Measurements from ENCODE around the gene WNK2. TPM values are rescaled to one million over a fixed set of nuclear protein-coding genes. Genes with fewer than 3 reads are reported as not detected.

Gene WNK2
- total RNA-seq, 1 donor from 2014 or later, result 6.2 TPM

- TF ChIP-seq EZH2 (IDR thresholded peaks at IDR 0.05) (no peak), CTCF (IDR thresholded peaks at IDR 0.05) (no peak), EZH2phosphoT487 (IDR thresholded peaks at IDR 0.05) (no peak)
- no peaks in the 10 kb centered on the region for H3K36me3 ChIP-seq
- H3K4me1 ChIP-seq, result peaks cover 4% of the 10 kb centered on the region
- DNase-seq (ENCODE audit: low spot score), result no peak
- H3K27ac Mint-ChIP-seq, result no peak overlapping the region
- no peak overlapping the region for H2AFZ ChIP-seq (replicated peaks)
- no peaks in the 10 kb centered on the region for H3K27me3 ChIP-seq
- H4K20me1 ChIP-seq (ENCODE audit: low read depth), result peaks cover 18% of the 10 kb centered on the region
- no peaks in the 10 kb centered on the region for H3K9me3 Mint-ChIP-seq
- no peak overlapping the region for H3K27ac ChIP-seq
- no peak overlapping the region for H3K4me3 ChIP-seq
- H3K4me3 Mint-ChIP-seq, result no peak overlapping the region
- no peak overlapping the region for H3K4me2 ChIP-seq
- H3K27me3 Mint-ChIP-seq (ENCODE audit: insufficient read depth, low read depth), result peaks cover 2% of the 10 kb centered on the region
- H3K4me1 Mint-ChIP-seq, result peaks cover 38% of the 10 kb centered on the region
- no peaks in the 10 kb centered on the region for H3F3A ChIP-seq (ENCODE audit: low read depth)
- H3K79me2 ChIP-seq (ENCODE audit: low read depth), result peaks cover 6% of the 10 kb centered on the region
- no peak overlapping the region for H3K9ac ChIP-seq
- peaks cover 21% of the 10 kb centered on the region for H3K36me3 Mint-ChIP-seq
- no peaks in the 10 kb centered on the region for H3K9me3 ChIP-seq (ENCODE audit: low read depth)
Measured at GRCh38 chr9:93194641-93195040, 10.7 kb downstream of the WNK2 start.

- Mint-ChIP-seq H3K27me3 (ENCODE audit: insufficient read depth, low read depth) (no peaks in the 10 kb centered on the region), H3K36me3 (peaks cover 14% of the 10 kb centered on the region), H3K9me3 (no peaks in the 10 kb centered on the region), H3K4me1 (peaks cover 46% of the 10 kb centered on the region), H3K27ac (peak overlapping the region; percentile 72), H3K4me3 (peak overlapping the region; percentile 58)
- Histone ChIP-seq H3K9me3 (ENCODE audit: low read depth) (no peaks in the 10 kb centered on the region), H3K9ac (no peak overlapping the region), H2AFZ (replicated peaks) (no peak overlapping the region), H3K27ac (no peak overlapping the region), H3K4me1 (peaks cover 4% of the 10 kb centered on the region), H3K79me2 (ENCODE audit: low read depth) (peaks cover 6% of the 10 kb centered on the region), H3K36me3 (no peaks in the 10 kb centered on the region), H4K20me1 (ENCODE audit: low read depth) (peaks cover 23% of the 10 kb centered on the region), H3K27me3 (no peaks in the 10 kb centered on the region), H3K4me3 (no peak overlapping the region), H3K4me2 (no peak overlapping the region), H3F3A (ENCODE audit: low read depth) (no peaks in the 10 kb centered on the region)
- no peak for DNase-seq (ENCODE audit: low spot score)
- TF ChIP-seq EZH2 (IDR thresholded peaks at IDR 0.05) (no peak), EZH2phosphoT487 (IDR thresholded peaks at IDR 0.05) (no peak), CTCF (IDR thresholded peaks at IDR 0.05) (no peak)
Measured at GRCh38 chr9:93196096-93197055, 12.4 kb downstream of the WNK2 start.

- Histone ChIP-seq H3K27me3 (no peaks in the 10 kb centered on the region), H2AFZ (replicated peaks) (no peak overlapping the region), H3K79me2 (ENCODE audit: low read depth) (peaks cover 6% of the 10 kb centered on the region), H3F3A (ENCODE audit: low read depth) (no peaks in the 10 kb centered on the region), H4K20me1 (ENCODE audit: low read depth) (peaks cover 28% of the 10 kb centered on the region), H3K9me3 (ENCODE audit: low read depth) (no peaks in the 10 kb centered on the region), H3K36me3 (no peaks in the 10 kb centered on the region), H3K4me3 (no peak overlapping the region), H3K9ac (no peak overlapping the region), H3K4me2 (no peak overlapping the region), H3K27ac (no peak overlapping the region), H3K4me1 (peaks cover 7% of the 10 kb centered on the region)
- DNase-seq (ENCODE audit: low spot score), result no peak
- no peaks in the 10 kb centered on the region for H3K27me3 Mint-ChIP-seq (ENCODE audit: insufficient read depth, low read depth)
- H3K4me3 Mint-ChIP-seq, result no peak overlapping the region
- H3K4me1 Mint-ChIP-seq, result peaks cover 53% of the 10 kb centered on the region
- H3K9me3 Mint-ChIP-seq, result no peaks in the 10 kb centered on the region
- TF ChIP-seq CTCF (IDR thresholded peaks at IDR 0.05) (no peak), EZH2 (IDR thresholded peaks at IDR 0.05) (no peak), EZH2phosphoT487 (IDR thresholded peaks at IDR 0.05) (no peak)
- no peak overlapping the region for H3K27ac Mint-ChIP-seq
- peaks cover 7% of the 10 kb centered on the region for H3K36me3 Mint-ChIP-seq
Measured at GRCh38 chr9:93197670-93198069, 13.7 kb downstream of the WNK2 start.

All from neural progenitor cell (in vitro differentiated cells).